GM12878 (cell line): Measurements from ENCODE around the gene NFE2. TPM values are rescaled to one million over a fixed set of nuclear protein-coding genes. Genes with fewer than 3 reads are reported as not detected.

Experiments
- ATAC-seq: fragments of 200-7000 bp; cut with Tn5 transposase; 3 replicates; pipeline ENCODE4 v1.9.1; 2020; ENCODE audit warnings: mild to moderate bottlenecking, moderate library complexity
- BruUV-seq: library from RNA; stranded (reverse); fragments of 400-500 nt; replicated peaks from 2 replicates; lab custom pipeline; 2021; lab: Mats Ljungman, UMichigan
- CTCF ChIA-PET: fragments of 300-600 bp; sonication (Branson Sonifier 250); formaldehyde crosslinking; extraction: SDS; loops from one replicate; lab custom pipeline; 2021; ENCODE audit warnings: inconsistent platforms; lab: Yijun Ruan, JAX
- POLR2A ChIA-PET: fragments of 350-600 bp; formaldehyde crosslinking; extraction: SDS; loops from one replicate; lab custom pipeline; 2021; ENCODE audit warnings: inconsistent platforms; lab: Charles Lee
- RAD21 ChIA-PET: fragments of 300-600 bp; sonication (Branson Sonifier 250); formaldehyde crosslinking; loops from one replicate; lab custom pipeline; 2023; ENCODE audit warnings: antibody characterized with exemption; ENCODE audit not compliant: unreplicated experiment; lab: Charles Lee
- SMC1A ChIA-PET: fragments of 300-600 bp; sonication (Branson Sonifier 250); formaldehyde crosslinking; loops from one replicate; lab custom pipeline; 2023; ENCODE audit not compliant: unreplicated experiment, uncharacterized antibody; lab: Charles Lee
- DNase-seq: peaks from one replicate; pipeline ENCODE4 v3.0.0-alpha.2; 2011; ENCODE audit warnings: low read depth, low spot score
- FAIRE-seq: peaks from 3 replicates; lab custom pipeline; 2011; peaks lifted over from hg19 to GRCh38; lab: Jason Lieb, UNC
- H2AFZ ChIP-seq: 2 replicates; pipeline ENCODE4 v1.6.0; 2011; ENCODE audit warnings: low read depth, low read length, control low read depth; ENCODE audit not compliant: control insufficient read depth
- H3K27ac ChIP-seq: 2 replicates; pipeline ENCODE4 v1.5.1; 2011; ENCODE audit warnings: control low read depth; ENCODE audit not compliant: control insufficient read depth, insufficient read depth
- H3K27me3 ChIP-seq, 2 experiments: replicated peaks in 1 of 2; 2 replicates each; pipeline versions ENCODE4 v1.6.0 to v1.6.1; 2011; ENCODE audit warnings: low read length in 1 of 2; ENCODE audit not compliant: control insufficient read depth in 2 of 2, insufficient read depth in 2 of 2
- H3K36me3 ChIP-seq, 2 experiments: 2 replicates each; pipeline ENCODE4 v1.5.1; 2011; ENCODE audit warnings: low read length in 1 of 2; ENCODE audit not compliant: control insufficient read depth in 2 of 2, insufficient read depth in 2 of 2
- H3K4me1 ChIP-seq: 2 replicates; pipeline ENCODE4 v1.6.1; 2011; ENCODE audit warnings: mild to moderate bottlenecking, low read length, moderate library complexity, mixed read lengths; ENCODE audit not compliant: control insufficient read depth, insufficient read depth
- H3K4me2 ChIP-seq: 2 replicates; pipeline ENCODE4 v1.6.0; 2011; ENCODE audit warnings: control low read depth; ENCODE audit not compliant: control insufficient read depth, insufficient read depth
- H3K4me3 ChIP-seq: fragments of 200-600 bp; sonication (generic); 2 replicates; pipeline ENCODE4 v1.5.1; 2016
- H3K79me2 ChIP-seq: 2 replicates; pipeline ENCODE4 v1.6.0; 2011; ENCODE audit warnings: low read length; ENCODE audit not compliant: control insufficient read depth, insufficient read depth
- H3K9ac ChIP-seq: 2 replicates; pipeline ENCODE4 v1.8.0; 2011; ENCODE audit warnings: low read length, control low read depth, mixed read lengths; ENCODE audit not compliant: control insufficient read depth, insufficient read depth
- H3K9me3 ChIP-seq: replicated peaks from 3 replicates; pipeline ENCODE4 v1.5.1; 2011; ENCODE audit warnings: mild to moderate bottlenecking, low read length; ENCODE audit not compliant: control insufficient read depth, insufficient read depth
- H4K20me1 ChIP-seq: 2 replicates; pipeline ENCODE4 v1.6.0; 2011; ENCODE audit not compliant: control insufficient read depth, insufficient read depth
- CHD1 ChIP-seq: IDR thresholded peaks from 2 replicates; pipeline ENCODE4 v1.6.1; 2012; ENCODE audit warnings: low read depth, low read length, improper control_type of control experiment
- MEF2A ChIP-seq: IDR thresholded peaks from 2 replicates; pipeline ENCODE4 v1.6.1; 2011; ENCODE audit warnings: low read depth, mild to moderate bottlenecking, low read length, moderate library complexity; ENCODE audit not compliant: insufficient read depth
- SIX5 ChIP-seq: IDR thresholded peaks from 2 replicates; pipeline ENCODE4 v1.6.1; 2011; ENCODE audit warnings: mild to moderate bottlenecking, low read depth, low read length, moderate library complexity; ENCODE audit not compliant: severe bottlenecking
- SMC3 ChIP-seq: IDR thresholded peaks from 2 replicates; pipeline ENCODE4 v1.6.1; 2011; ENCODE audit warnings: low read length, improper control_type of control experiment, borderline replicate concordance
- WGBS: methylation state at CpG from one replicate; pipeline ENCODE4 v1.1.6; 2016; ENCODE audit warnings: low lambda C conversion rate; ENCODE audit not compliant: insufficient replicate concordance, insufficient coverage; ENCODE audit errors: missing lambda C conversion rate; 5-methylcytosine and 5-hydroxymethylcytosine counted together
- in situ Hi-C: fragments of 300-500 bp; cut with MboI; formaldehyde crosslinking; loops from 9 replicates; pipeline ENCODE4 v1.14.3; 2018; ENCODE audit warnings: mixed read lengths
- intact Hi-C: fragments of 100-400 bp; cut with micrococcal nuclease; formaldehyde crosslinking; loops from one replicate; pipeline ENCODE4 v1.14.2; 2022; ENCODE audit not compliant: unreplicated experiment
- polyA plus RNA-seq, 11 experiments: library from polyadenylated mRNA; depleted of rRNA in 4 of 11; unstranded in 6 of 11; stranded (reverse) in 5 of 11; fragments of >200 nt; fragmentation: Nextera tagmentation in 4 of 11; fragmentation: Illumina TruSeq in 1 of 11; extraction: Ambion mirVana in 4 of 11; extraction: Trizol in 1 of 11; gene quantifications; 1 replicate in 1 of 11; 2 replicates in 10 of 11; pipeline versions ENCODE4 v1.2.1 to v1.2.3, GENCODE V29; 2011 to 2016; ENCODE audit warnings: inconsistent platforms in 2 of 11, missing spikeins in 2 of 11, low read depth in 1 of 11
- total RNA-seq, 4 experiments: library from RNA; depleted of rRNA in 3 of 4; stranded (reverse); fragments of >200 nt in 3 of 4; fragmentation: Illumina TruSeq in 1 of 4; extraction: Trizol in 1 of 4; gene quantifications; 2 replicates each; pipeline versions ENCODE4 v1.2.1 to v1.2.3, GENCODE V29; 2013 to 2021

Gene NFE2
- total and polyA plus RNA-seq, 10 of the 15 experiments (the other 5 are each of a cell fraction or from before 2014, with no cell fraction given) = 0.06 to 0.28 TPM; not detected in 8

- in situ Hi-C loops = no loop called here
- H3K9ac ChIP-seq = no peak overlapping the region
- TF ChIP-seq MEF2A (no peak), SMC3 (no peak), CHD1 (no peak)
- no peak overlapping the region for H3K4me3 ChIP-seq
- H3K4me1 ChIP-seq = peaks cover 16% of the 10 kb centered on the region
- no peaks in the 10 kb centered on the region for H3K79me2 ChIP-seq
- no peak overlapping the region for H3K4me2 ChIP-seq
- no peak overlapping the region for H3K27ac ChIP-seq
- intact Hi-C loops = no loop called here
- no peak for FAIRE-seq
- SMC1A ChIA-PET = interaction anchor here (1.0 kb wide), 1 partner anchor 10 kb away, joined by 3 read pairs; no protein-coding TSS in a partner anchor
- no peaks in the 10 kb centered on the region for H4K20me1 ChIP-seq
- no peaks in the 10 kb centered on the region for H3K9me3 ChIP-seq
- no peak overlapping the region for H2AFZ ChIP-seq
- DNase-seq = no peak
- RAD21 ChIA-PET = no interaction called here
- no TSS peak for BruUV-seq
- 98% methylated on average over 7 of the region's 7 CpGs for WGBS
- H3K36me3 ChIP-seq = peaks cover 5 to 14% of the 10 kb centered on the region in 2 experiments
- no peaks in the 10 kb centered on the region for H3K27me3 ChIP-seq
- POLR2A ChIA-PET = interaction anchor here (0.6 to 1.0 kb wide), 2 partner anchors 16 to 22 kb away, joined by 4 read pairs; partner anchors contain the start of gene COPZ1
- no peak for ATAC-seq
- CTCF ChIA-PET = interaction anchor here (0.9 to 1.4 kb wide), 4 partner anchors 18 to 89 kb away, joined by 3 to 6 read pairs (median 4); no protein-coding TSS in a partner anchor
These were observed 40.0 kb upstream of the NFE2 start for GRCh38 chr12:54340846-54341245.

- Histone ChIP-seq H4K20me1 (no peaks in the 10 kb centered on the region), H3K9ac (no peak overlapping the region), H2AFZ (no peak overlapping the region), H3K4me2 (no peak overlapping the region), H3K79me2 (no peaks in the 10 kb centered on the region; the same call in 1 of the 2 replicates), H3K9me3 (no peaks in the 10 kb centered on the region), H3K27ac (no peak overlapping the region), H3K4me3 (no peak overlapping the region), H3K4me1 (peaks cover 7% of the 10 kb centered on the region), H3K27me3 (no peaks in the 10 kb centered on the region), H3K36me3 (peaks cover 4 to 13% of the 10 kb centered on the region in 2 experiments)
- 100% methylated on average over 4 of the region's 4 CpGs for WGBS
- in situ Hi-C loops (no loop called here), intact Hi-C loops (no loop called here)
- ATAC-seq (no peak), DNase-seq (no peak), FAIRE-seq (no peak)
- ChIA-PET POLR2A (no interaction called here), CTCF (interaction anchor here (2.3 to 6.3 kb wide), 6 partner anchors 12 to 45 kb away, joined by 6 to 80 read pairs (median 32); partner anchors contain the start of gene COPZ1), SMC1A (interaction anchor here (0.6 to 4.1 kb wide), 8 partner anchors 11 to 99 kb away, joined by 3 to 19 read pairs (median 5); partner anchors contain the start of genes COPZ1 and HNRNPA1), RAD21 (interaction anchor here (0.6 to 1.4 kb wide), 2 partner anchors 12 to 20 kb away, joined by 3 to 4 read pairs; no protein-coding TSS in a partner anchor)
- no peak for TF ChIP-seq SIX5
- no TSS peak for BruUV-seq
These were observed 38.0 kb upstream of the NFE2 start for GRCh38 chr12:54338698-54339296.
